GM19043 (cell line): ENCODE measurements around the gene ENDOG.
"Not testable (repeated sequence)": the region's sequence is repeated elsewhere in the genome, so short reads cannot be mapped to it uniquely, and the experiment has no call there.

Source experiments
- ATAC-seq: cut with Tn5 transposase; IDR thresholded peaks from one replicate; pipeline ENCODE4 v1.9.1; 2021; ENCODE audit warnings: low read depth; ENCODE audit not compliant: unreplicated experiment

Gene ENDOG

DNA sequence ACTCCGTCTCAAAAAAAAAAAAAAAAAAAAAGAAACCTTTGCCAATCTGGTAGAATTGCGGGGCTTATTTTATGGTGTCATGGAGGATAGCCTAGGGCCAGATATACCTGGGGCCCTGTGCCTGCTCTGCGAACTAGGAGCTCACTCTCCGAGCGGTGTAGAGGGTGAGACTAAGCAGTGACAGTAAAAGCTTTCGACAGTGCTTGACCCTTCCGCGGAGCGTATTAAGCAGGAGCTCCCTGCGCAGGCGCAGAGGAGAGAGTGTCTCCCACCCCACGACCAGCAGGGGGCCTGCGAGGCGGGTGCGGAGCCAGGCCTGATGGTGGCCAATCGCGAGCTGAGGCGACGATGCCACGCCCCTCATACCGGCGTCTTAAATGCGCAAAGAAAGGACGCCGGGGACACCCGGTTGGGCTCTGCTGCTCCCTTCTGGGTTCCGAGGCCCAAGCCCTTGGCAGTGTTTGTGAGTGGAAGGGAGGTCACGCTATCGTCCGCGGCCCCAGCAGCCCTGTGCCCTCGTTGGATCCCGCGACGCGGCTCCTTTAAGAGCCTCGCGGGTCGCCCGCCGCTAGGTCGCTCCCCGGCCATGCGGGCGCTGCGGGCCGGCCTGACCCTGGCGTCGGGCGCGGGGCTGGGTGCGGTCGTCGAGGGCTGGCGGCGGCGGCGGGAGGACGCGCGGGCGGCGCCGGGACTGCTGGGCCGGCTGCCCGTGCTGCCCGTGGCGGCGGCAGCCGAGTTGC is at the start of gene ENDOG:
ENDOG (plus strand) TSS at position 402 of the 740 bp plus-strand sequence; CDS start at position 587, 185 bp downstream.
- ATAC-seq, result peak; percentile 91

GRCh38 chr9:128768606-128769005 is 49.7 kb upstream of the ENDOG start:
- ATAC-seq, result no peak

DNA sequence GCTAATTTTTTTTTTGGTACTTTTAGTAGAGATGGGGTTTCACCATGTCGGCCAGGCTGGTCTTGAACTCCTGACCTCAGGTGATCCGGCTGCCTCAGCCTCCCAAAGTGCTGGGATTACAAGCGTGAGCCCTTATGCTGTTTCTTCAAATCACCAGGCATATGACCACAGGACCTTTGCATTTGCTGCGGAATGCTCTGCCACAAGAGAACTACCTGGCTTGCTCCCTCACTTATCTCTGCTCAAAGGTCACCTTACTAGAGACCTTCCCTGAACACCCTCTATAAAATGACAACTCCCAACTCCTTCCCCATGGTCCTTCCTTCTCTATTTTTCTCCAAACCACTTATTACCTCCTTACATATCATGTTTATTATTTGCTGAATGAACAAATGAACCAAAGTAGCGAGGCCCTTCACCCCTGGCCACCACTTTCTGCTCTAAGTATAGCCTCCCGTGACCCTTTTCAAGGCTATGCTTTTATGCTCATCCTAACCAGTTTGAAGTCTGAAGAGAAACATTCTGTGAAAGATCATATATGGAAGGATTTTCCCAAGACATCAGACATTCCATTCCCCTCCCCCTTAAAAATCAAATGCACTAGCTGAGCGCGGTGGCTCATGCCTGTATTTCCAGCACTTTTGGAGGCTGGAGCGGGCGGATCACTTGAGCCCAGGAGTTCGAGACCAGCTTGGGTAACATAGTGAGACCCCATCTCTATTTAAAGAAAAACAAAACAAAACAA is 47.8 kb upstream of the ENDOG start:
- no peak for ATAC-seq

- peak; percentile 6 for ATAC-seq
Observed at GRCh38 chr9:128771094-128771721, 47.1 kb upstream of the ENDOG start.

- peak; percentile 86 for ATAC-seq
Observed at GRCh38 chr9:128771745-128772519, 46.4 kb upstream of the ENDOG start, which contains the start of gene ZER1. ZER1 (minus strand) TSS chr9:128771927; CDS start chr9:128755565, 16,362 bp downstream.

- ATAC-seq, result no peak
Observed at GRCh38 chr9:128773049-128773448, 45.3 kb upstream of the ENDOG start.

- no peak for ATAC-seq
Observed at GRCh38 chr9:128774804-128775203, 43.5 kb upstream of the ENDOG start.

GRCh38 chr9:128780093-128780492 is 38.2 kb upstream of the ENDOG start:
- not testable (repeated sequence) for ATAC-seq

GRCh38 chr9:128781187-128782070 is 36.9 kb upstream of the ENDOG start:
- ATAC-seq, result no peak

GRCh38 chr9:128782669-128783068 is 35.6 kb upstream of the ENDOG start:
- no peak for ATAC-seq

GRCh38 chr9:128785427-128785826 is 32.9 kb upstream of the ENDOG start:
- no peak for ATAC-seq

DNA sequence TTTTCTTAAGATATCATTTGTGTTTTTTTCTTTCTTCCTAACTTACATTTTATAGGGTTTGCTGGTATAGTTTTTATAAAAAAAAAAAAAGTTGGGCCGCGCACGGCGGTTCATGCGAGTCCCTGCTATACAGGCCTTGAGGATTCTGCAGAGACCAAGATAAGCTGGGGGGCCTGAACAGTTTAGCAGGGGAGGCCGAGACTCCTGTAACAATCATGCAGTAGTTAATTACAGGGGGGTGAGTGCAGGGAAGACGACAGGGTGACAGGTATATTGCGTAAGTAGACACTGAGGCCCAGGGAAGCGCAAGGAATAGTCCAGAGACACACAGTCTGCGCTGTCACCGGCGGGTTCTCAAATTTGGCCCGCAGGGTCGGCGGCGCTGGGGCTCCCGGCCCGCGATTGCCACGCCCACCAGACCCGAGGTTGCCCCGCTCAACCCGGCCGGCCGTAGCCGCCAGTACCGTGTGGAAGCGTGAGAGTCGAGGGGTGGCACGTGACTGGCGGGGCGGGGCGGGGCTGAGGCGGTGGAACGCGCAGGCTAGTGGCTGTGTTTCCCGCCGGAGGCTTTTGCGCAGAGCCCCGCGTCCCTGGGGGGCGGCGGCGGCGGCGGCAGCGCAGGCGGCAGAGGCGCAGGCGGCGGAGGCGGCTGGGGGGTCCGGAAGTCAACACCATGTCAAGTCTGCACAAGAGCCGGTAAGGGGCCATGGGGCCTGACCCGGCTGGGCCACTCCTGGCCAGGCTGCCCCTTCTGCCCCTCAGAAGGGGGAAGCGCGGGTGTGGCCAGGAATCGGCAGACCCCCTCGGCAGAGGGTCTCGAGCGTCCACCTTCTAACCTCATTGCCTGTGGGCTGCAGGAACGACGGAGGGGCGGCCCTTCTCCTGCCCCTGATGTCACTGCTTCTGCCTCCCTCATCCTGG is 31.4 kb upstream of the ENDOG start, which contains the start of gene TBC1D13:
TBC1D13 (plus strand) TSS at position 573 of the 921 bp plus-strand sequence; CDS start at position 674, 101 bp downstream.
- peak; percentile 78 for ATAC-seq

- no peak for ATAC-seq
Observed at GRCh38 chr9:128787659-128788058, 30.6 kb upstream of the ENDOG start.

DNA sequence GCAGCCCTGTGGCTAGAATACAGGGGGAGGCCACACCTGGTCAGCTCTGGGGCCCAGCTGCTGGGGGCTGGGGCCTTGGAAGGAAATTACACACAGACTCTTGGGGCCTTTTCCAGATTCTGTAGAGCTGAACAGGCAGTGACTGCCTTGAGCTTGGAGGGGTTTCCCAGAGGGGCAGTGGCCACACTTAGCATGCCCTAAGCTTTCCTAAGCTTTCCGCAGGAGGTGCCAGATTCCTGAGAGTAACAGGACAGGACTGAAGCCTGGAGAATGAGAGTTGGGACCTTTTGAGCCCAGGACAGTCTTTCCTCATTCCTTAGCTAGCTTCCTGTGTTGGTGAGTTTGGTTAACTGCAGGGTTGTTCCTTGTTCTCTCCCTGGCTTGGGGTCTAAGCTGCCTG is 29.9 kb upstream of the ENDOG start:
- no peak for ATAC-seq

GRCh38 chr9:128790536-128790935 is 27.8 kb upstream of the ENDOG start:
- ATAC-seq, result no peak

DNA sequence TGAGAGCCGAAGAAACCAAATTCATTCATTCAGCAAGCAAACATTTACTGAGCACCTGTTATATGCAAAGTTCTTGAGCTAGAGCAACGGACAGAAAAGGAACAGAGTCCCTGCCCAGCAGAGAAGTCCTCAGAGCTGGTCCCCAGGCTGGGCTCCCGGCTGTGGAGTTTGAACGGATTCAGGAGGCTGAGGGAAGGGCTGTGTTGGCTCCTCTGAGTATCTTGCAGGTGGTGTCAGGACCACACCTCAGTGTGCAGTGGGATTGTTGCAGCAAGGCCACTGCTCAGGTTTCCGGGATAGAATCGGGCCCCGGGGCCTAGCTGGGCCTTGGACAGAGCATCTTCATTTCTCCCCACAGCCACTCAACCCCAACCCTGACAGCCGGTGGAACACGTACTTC is 26.2 kb upstream of the ENDOG start:
- no peak for ATAC-seq

DNA sequence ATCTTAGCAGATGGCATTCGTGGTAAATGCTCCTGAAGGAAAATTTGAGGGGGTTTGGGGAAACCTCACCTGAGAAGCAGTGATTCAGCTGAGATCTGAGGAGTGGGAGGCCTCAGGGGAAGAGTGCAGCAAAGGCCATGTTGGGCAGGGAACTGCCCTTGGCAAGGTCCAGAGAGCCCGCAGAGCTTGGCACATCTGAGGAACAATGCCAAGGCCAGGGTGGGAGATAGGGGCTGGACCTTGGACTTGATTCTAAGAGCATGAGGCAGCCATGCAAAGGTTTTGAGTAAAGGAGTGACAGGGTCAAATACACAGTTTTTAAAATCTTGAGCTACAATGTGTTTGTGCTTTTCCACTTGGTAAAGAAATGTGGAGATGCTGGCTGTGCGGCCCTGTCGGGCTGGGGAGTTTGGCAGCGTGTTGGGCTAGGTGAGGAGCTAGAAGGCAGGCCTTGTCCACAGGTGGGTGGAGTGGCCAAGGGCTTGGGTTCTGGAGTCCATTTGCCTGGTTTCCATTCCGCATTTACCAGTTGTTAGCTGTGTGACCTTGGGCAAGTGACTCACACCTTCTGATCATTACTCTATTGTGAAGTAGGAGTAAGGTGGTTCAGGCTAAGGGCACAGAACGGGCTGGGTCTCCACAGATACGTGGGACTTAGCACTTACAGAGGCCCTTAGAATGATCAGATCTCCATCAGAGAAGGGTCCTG is 25.2 kb upstream of the ENDOG start:
- ATAC-seq, result no peak

DNA sequence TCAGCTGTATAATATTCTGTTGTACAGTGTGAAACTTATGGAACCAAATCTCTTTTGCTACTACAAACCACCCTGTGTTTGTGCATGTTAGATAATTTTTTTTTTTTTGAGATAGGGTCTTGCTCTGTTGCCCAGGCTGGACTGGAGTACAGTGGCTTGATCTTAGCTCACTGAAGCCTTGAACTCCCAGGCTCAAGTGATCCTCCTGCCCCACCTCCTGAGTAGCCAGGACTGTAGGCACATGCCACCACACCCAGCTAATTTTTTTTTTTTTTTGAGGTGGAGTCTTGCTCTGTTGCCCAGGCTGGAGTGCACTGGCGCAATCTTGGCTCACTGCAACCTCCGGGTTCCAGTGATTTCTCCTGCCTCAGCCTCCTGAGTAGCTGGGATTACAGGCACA is 23.3 kb upstream of the ENDOG start:
- not testable (repeated sequence) for ATAC-seq
